Transverse colon (tissue), 3 donors: ENCODE measurements around the gene IPO7.

Experiments used
- CTCF ChIP-seq, 5 experiments: fragments of 200-600 bp in 3 of 5; fragments of 450-650 bp in 2 of 5; sonication (generic) in 3 of 5; IDR thresholded peaks; 1 replicate in 2 of 5; 2 replicates in 3 of 5; pipeline ENCODE4 v1.5.1; 2016 to 2017; ENCODE audit warnings: antibody characterized with exemption in 5 of 5, inconsistent platforms in 3 of 5, mild to moderate bottlenecking in 2 of 5, moderate library complexity in 1 of 5
- EP300 ChIP-seq: sonication (generic); formaldehyde crosslinking; IDR thresholded peaks from one replicate; pipeline ENCODE4 v1.6.1; 2017; ENCODE audit warnings: antibody characterized with exemption, low read depth
- POLR2A ChIP-seq: fragments of 450-650 bp; IDR thresholded peaks from one replicate; pipeline ENCODE4 v1.6.1; 2016; ENCODE audit warnings: antibody characterized with exemption, mild to moderate bottlenecking, moderate library complexity

- TF ChIP-seq EP300 (no peak), CTCF (IDR thresholded peaks at IDR 0.05) (no peak), POLR2A (no peak)
Measured at GRCh38 chr11:9367551-9367950, 16.9 kb upstream of the IPO7 start.
